HCT116 (cell line): ENCODE data around the gene JAK1. TPM values are rescaled to one million over a fixed set of nuclear protein-coding genes. Genes with fewer than 3 reads are reported as not detected.

Experiments
- ATAC-seq: fragments of 200-7000 bp; cut with Tn5 transposase; 2 replicates; pipeline ENCODE4 v1.9.1; 2020; ENCODE audit warnings: mild to moderate bottlenecking, moderate library complexity
- BruUV-seq: library from RNA; stranded (reverse); fragments of 400-500 nt; replicated peaks from 2 replicates; lab custom pipeline; 2021; lab: Mats Ljungman, UMichigan
- CTCF ChIA-PET: fragments of 300-600 bp; sonication (Branson Sonifier 250); formaldehyde crosslinking; loops from one replicate; lab custom pipeline; 2021; ENCODE audit warnings: antibody characterized with exemption; lab: Charles Lee
- POLR2A ChIA-PET: fragments of 300-600, 350-600 bp; sonication (Branson Sonifier 250); formaldehyde crosslinking; loops from one replicate; lab custom pipeline; 2021; ENCODE audit warnings: antibody characterized with exemption; lab: Charles Lee
- RAD21 ChIA-PET, 2 experiments: fragments of 300-600 bp; sonication (Branson Sonifier 250); formaldehyde crosslinking; loops; one replicate each; lab custom pipeline; 2023; ENCODE audit warnings: low total read pairs in 2 of 2; ENCODE audit not compliant: uncharacterized antibody in 2 of 2, unreplicated experiment in 2 of 2, low non-redundant PET in 1 of 2; lab: Charles Lee
- DNase-seq: peaks from one replicate; pipeline ENCODE4 v3.0.0-alpha.2; 2010; ENCODE audit warnings: low read depth, low spot score
- H2AFZ ChIP-seq: fragments of 200-600 bp; shearing (Covaris generic), sonication (generic); 2 replicates; pipeline ENCODE4 v1.6.1; 2017; ENCODE audit warnings: low read depth, mixed run types, mixed read lengths, antibody characterized with exemption, low read length; ENCODE audit not compliant: poor library complexity, severe bottlenecking
- H3K27ac ChIP-seq: 2 replicates; pipeline ENCODE4 v1.5.1; 2012; ENCODE audit warnings: low read depth, low read length
- H3K27me3 ChIP-seq: fragments of 200-600 bp; sonication (generic); 2 replicates; pipeline ENCODE4 v1.6.1; 2016; ENCODE audit warnings: mixed run types, low read length, mixed read lengths; ENCODE audit not compliant: insufficient read depth
- H3K36me3 ChIP-seq, 2 experiments: fragments of 200-500 bp in 1 of 2; fragments of 200-600 bp in 1 of 2; sonication (Bioruptor generic) in 1 of 2; sonication (generic) in 1 of 2; 2 replicates each; pipeline versions ENCODE4 v1.5.1 to v1.6.1; 2014 to 2016; ENCODE audit warnings: low read length in 2 of 2, inconsistent platforms in 1 of 2, mixed read lengths in 1 of 2, mixed run types in 1 of 2; ENCODE audit not compliant: insufficient read depth in 2 of 2, control insufficient read depth in 1 of 2
- H3K4me1 ChIP-seq, 2 experiments: fragments of 200-600 bp in 1 of 2; sonication (generic) in 1 of 2; 2 replicates each; pipeline versions ENCODE4 v1.5.1 to v1.6.1; 2012 to 2017; ENCODE audit warnings: low read length in 2 of 2, inconsistent platforms in 1 of 2, mild to moderate bottlenecking in 1 of 2, mixed read lengths in 1 of 2, mixed run types in 1 of 2, moderate library complexity in 1 of 2; ENCODE audit not compliant: insufficient read depth in 2 of 2, control insufficient read depth in 1 of 2
- H3K4me2 ChIP-seq: fragments of 200-600 bp; sonication (generic); 2 replicates; pipeline ENCODE4 v1.6.1; 2017; ENCODE audit warnings: mixed run types, low read length, mixed read lengths
- H3K4me3 ChIP-seq, 2 experiments: fragments of 200-600 bp in 1 of 2; sonication (generic) in 1 of 2; replicated peaks in 1 of 2; 2 replicates each; pipeline ENCODE4 v1.5.1; 2011 to 2016; ENCODE audit warnings: low read length in 2 of 2, control low read depth in 1 of 2, low read depth in 1 of 2, mild to moderate bottlenecking in 1 of 2, mixed read lengths in 1 of 2, mixed run types in 1 of 2
- H3K79me2 ChIP-seq: fragments of 200-600 bp; sonication (generic); 2 replicates; pipeline ENCODE4 v1.6.1; 2017; ENCODE audit warnings: mild to moderate bottlenecking, mixed run types, low read length, moderate library complexity, mixed read lengths; ENCODE audit not compliant: insufficient read depth
- H3K9ac ChIP-seq: fragments of 200-600 bp; sonication (generic); 2 replicates; pipeline ENCODE4 v1.6.1; 2016; ENCODE audit warnings: low read length, mixed read lengths
- H3K9me2 ChIP-seq: fragments of 200-600 bp; sonication (generic), shearing (Covaris generic); 2 replicates; pipeline ENCODE4 v1.6.1; 2017; ENCODE audit warnings: mixed run types, mild to moderate bottlenecking, moderate library complexity; ENCODE audit not compliant: insufficient read depth
- H3K9me3 ChIP-seq, 2 experiments: fragments of 200-500 bp in 1 of 2; fragments of 200-600 bp in 1 of 2; sonication (Bioruptor generic) in 1 of 2; sonication (generic) in 1 of 2; 2 replicates each; pipeline ENCODE4 v1.6.1; 2014 to 2017; ENCODE audit warnings: low read length in 2 of 2, mixed read lengths in 2 of 2, inconsistent platforms in 1 of 2, low read depth in 1 of 2, mild to moderate bottlenecking in 1 of 2, mixed run types in 1 of 2, moderate library complexity in 1 of 2; ENCODE audit not compliant: control insufficient read depth in 1 of 2, insufficient read depth in 1 of 2
- H4K20me1 ChIP-seq: fragments of 200-600 bp; sonication (generic), shearing (Covaris generic); 2 replicates; pipeline ENCODE4 v1.6.1; 2017; ENCODE audit warnings: mixed run types, mild to moderate bottlenecking, moderate library complexity; ENCODE audit not compliant: insufficient read depth
- CBX3 ChIP-seq: IDR thresholded peaks from 2 replicates; pipeline ENCODE4 v1.6.1; 2012; ENCODE audit warnings: low read depth
- CEBPB ChIP-seq: IDR thresholded peaks from 2 replicates; pipeline ENCODE4 v1.6.1; 2012; ENCODE audit warnings: low read depth
- CTCF ChIP-seq, 3 experiments: fragments of 200-600 bp in 1 of 3; sonication (generic) in 1 of 3; IDR thresholded peaks in 2 of 3; conservative IDR thresholded peaks in 1 of 3; 2 replicates each; pipeline ENCODE4 v1.5.1; 2012 to 2017; ENCODE audit warnings: low read depth in 2 of 3, low read length in 2 of 3, antibody characterized with exemption in 1 of 3, borderline replicate concordance in 1 of 3, control low read depth in 1 of 3, mild to moderate bottlenecking in 1 of 3, mixed read lengths in 1 of 3, mixed run types in 1 of 3, moderate library complexity in 1 of 3; ENCODE audit not compliant: insufficient read depth in 1 of 3
- EGR1 ChIP-seq: IDR thresholded peaks from 2 replicates; pipeline ENCODE4 v1.6.1; 2012; ENCODE audit warnings: low read depth
- EZH2phosphoT487 ChIP-seq: fragments of 200-600 bp; IDR thresholded peaks from 2 replicates; pipeline ENCODE4 v1.6.1; 2018; ENCODE audit warnings: antibody characterized with exemption, borderline replicate concordance
- JUND ChIP-seq: IDR thresholded peaks from 2 replicates; pipeline ENCODE4 v1.6.1; 2012
- RAD21 ChIP-seq: IDR thresholded peaks from 2 replicates; pipeline ENCODE4 v1.6.1; 2012; ENCODE audit warnings: low read depth, mild to moderate bottlenecking
- SIN3A ChIP-seq: IDR thresholded peaks from 2 replicates; pipeline ENCODE4 v1.6.1; 2012; ENCODE audit warnings: low read depth
- SP1 ChIP-seq: IDR thresholded peaks from 2 replicates; pipeline ENCODE4 v1.6.1; 2012; ENCODE audit warnings: low read depth
- SRF ChIP-seq: IDR thresholded peaks from 2 replicates; pipeline ENCODE4 v1.6.1; 2012; ENCODE audit warnings: low read depth
- YY1 ChIP-seq: IDR thresholded peaks from 2 replicates; pipeline ENCODE4 v1.6.1; 2011; ENCODE audit warnings: low read length, low read depth, moderate library complexity, mild to moderate bottlenecking; ENCODE audit not compliant: insufficient replicate concordance; ENCODE audit errors: extremely low read depth
- ZBTB33 ChIP-seq: IDR thresholded peaks from 2 replicates; pipeline ENCODE4 v1.6.1; 2011; ENCODE audit warnings: mild to moderate bottlenecking, low read length, moderate library complexity; ENCODE audit not compliant: insufficient replicate concordance; ENCODE audit errors: extremely low read depth
- intact Hi-C: fragments of 100-400 bp; cut with micrococcal nuclease; formaldehyde crosslinking; loops from 2 replicates; pipeline ENCODE4 v1.10.0; 2022
- total RNA-seq: library from RNA; stranded (reverse); gene quantifications from one replicate; pipeline ENCODE4 v1.2.1, GENCODE V29; 2021; ENCODE audit not compliant: unreplicated experiment

JAK1 gene
- total RNA-seq, 1 experiment from 2014 or later = 53.2 TPM

GRCh38 chr1:64846573-64847430 is 119.5 kb downstream of the JAK1 start:
- H3K4me3 ChIP-seq = no peak overlapping the region
- BruUV-seq = no TSS peak
- H3K9me3 ChIP-seq = no peaks in the 10 kb centered on the region
- H3K9me2 ChIP-seq = no peaks in the 10 kb centered on the region
- RAD21 ChIA-PET = no interaction called here
- no peak overlapping the region for H3K4me2 ChIP-seq
- ATAC-seq (no peak), DNase-seq (no peak)
- no peaks in the 10 kb centered on the region for H3K27me3 ChIP-seq
- no peak overlapping the region for H3K9ac ChIP-seq
- no peaks in the 10 kb centered on the region for H3K79me2 ChIP-seq
- no peak overlapping the region for H3K27ac ChIP-seq
- intact Hi-C loops = no loop called here
- H2AFZ ChIP-seq = no peak overlapping the region
- CTCF ChIA-PET = no interaction called here
- TF ChIP-seq JUND (no peak), ZBTB33 (no peak), SRF (no peak), CTCF (IDR thresholded peaks at IDR 0.05 in 2 of 3, conservative IDR thresholded peaks at IDR 0.05 in 1 of 3; ENCODE audit: borderline replicate concordance in 1 of 3, insufficient read depth in 1 of 3, low read depth in 2 of 3, low read length in 2 of 3) (no peak), CBX3 (no peak), CEBPB (no peak), SP1 (no peak), RAD21 (no peak), EGR1 (no peak), SIN3A (no peak), YY1 (no peak), EZH2phosphoT487 (no peak)
- H4K20me1 ChIP-seq = no peaks in the 10 kb centered on the region
- H3K36me3 ChIP-seq = 0 out of 4 replicates have a peak, but pooled peaks cover 0 to 2% of the 10 kb centered on the region in 2 experiments
- POLR2A ChIA-PET = no interaction called here
- H3K4me1 ChIP-seq = no peaks in the 10 kb centered on the region
